Mammary epithelial cell (primary cell): ENCODE results near the gene LEMD3.

Source experiments
- CTCF ChIP-seq, 2 donors: IDR thresholded peaks in 1 of 2; conservative IDR thresholded peaks in 1 of 2; 2 replicates each; pipeline ENCODE4 v1.5.1; 2011 to 2012; ENCODE audit warnings: inconsistent platforms in 2 of 2, low read length in 2 of 2, mild to moderate bottlenecking in 2 of 2, control low read depth in 1 of 2, low read depth in 1 of 2; ENCODE audit not compliant: insufficient read depth in 1 of 2; ENCODE audit errors: extremely low read depth in 1 of 2
- EZH2 ChIP-seq: IDR thresholded peaks from 2 replicates; pipeline ENCODE4 v1.6.1; 2012; ENCODE audit warnings: low read length, inconsistent platforms, borderline replicate concordance

- TF ChIP-seq CTCF (conservative IDR thresholded peaks at IDR 0.05 in 1 of 2, IDR thresholded peaks at IDR 0.05 in 1 of 2; ENCODE audit: extremely low read depth in 1 of 2, insufficient read depth in 1 of 2, low read depth in 1 of 2, low read length in 2 of 2) (no peak), EZH2 (no peak)
Measured at GRCh38 chr12:65168681-65169319, 583 bp upstream of the LEMD3 start.
